Heart right ventricle (tissue), 16 donors: Measurements from ENCODE around the gene FCN3. TPM values are rescaled to one million over a fixed set of nuclear protein-coding genes. Genes with fewer than 3 reads are reported as not detected.

Experiments used
- ATAC-seq, 8 donors: fragments of 200-7000 bp; cut with Tn5 transposase; one replicate each; pipeline ENCODE4 v1.9.1; 2020; ENCODE audit warnings: mild to moderate bottlenecking in 8 of 8, moderate library complexity in 8 of 8, moderate number of reproducible peaks in 1 of 8
- DNase-seq, 2 donors: peaks; one replicate each; pipeline ENCODE4 v3.0.0-alpha.2; 2020
- H3K27ac ChIP-seq, 10 donors: fragments of 200-600 bp; sonication (generic) in 2 of 10; one replicate each; pipeline versions ENCODE4 v1.5.0 to v1.8.0; 2020 to 2022; ENCODE audit warnings: mild to moderate bottlenecking in 3 of 10
- H3K27me3 ChIP-seq, 7 donors: fragments of 200-600 bp; one replicate each; pipeline ENCODE4 v1.8.0; 2021 to 2022; ENCODE audit warnings: mild to moderate bottlenecking in 2 of 7
- H3K36me3 ChIP-seq, 9 donors: fragments of 200-600 bp; sonication (generic) in 1 of 9; one replicate each; pipeline versions ENCODE4 v1.5.0 to v1.8.0; 2020 to 2022; ENCODE audit warnings: mild to moderate bottlenecking in 2 of 9
- H3K4me1 ChIP-seq, 9 donors: fragments of 200-600 bp; sonication (generic) in 1 of 9; one replicate each; pipeline versions ENCODE4 v1.5.0 to v1.8.0; 2020 to 2022; ENCODE audit warnings: mild to moderate bottlenecking in 4 of 9
- H3K4me3 ChIP-seq, 10 donors: fragments of 200-600 bp; sonication (generic) in 2 of 10; one replicate each; pipeline versions ENCODE4 v1.5.0 to v1.8.0; 2020 to 2022; ENCODE audit warnings: mild to moderate bottlenecking in 7 of 10, moderate library complexity in 2 of 10
- H3K9me3 ChIP-seq, 11 donors: fragments of 200-600 bp in 10 of 11; sonication (generic) in 2 of 11; one replicate each; pipeline versions ENCODE4 v1.5.0 to v1.8.0; 2013 to 2022; ENCODE audit warnings: mild to moderate bottlenecking in 2 of 11, control low read depth in 1 of 11, moderate library complexity in 1 of 11
- CTCF ChIP-seq, 9 donors: fragments of 200-600 bp; sonication (generic) in 2 of 9; IDR thresholded peaks; one replicate each; pipeline versions ENCODE4 v1.5.0 to v1.8.0; 2021 to 2022; ENCODE audit warnings: antibody characterized with exemption in 9 of 9, mild to moderate bottlenecking in 5 of 9, moderate library complexity in 1 of 9
- WGBS, 2 donors: extraction: QIAGEN DNeasy Blood & Tissue Kit; methylation state at CpG; one replicate each; pipeline ENCODE4 v1.1.7; 2013; ENCODE audit warnings: inconsistent platforms in 1 of 2; 5-methylcytosine and 5-hydroxymethylcytosine counted together
- intact Hi-C, 10 donors: fragments of 100-400 bp; cut with DNase I; formaldehyde crosslinking; loops; one replicate each; pipeline versions ENCODE4 v1.11.1 to v1.14.2; 2022
- polyA plus RNA-seq, 2 donors: library from polyadenylated mRNA; stranded (reverse); fragments of 200-250 nt; gene quantifications; one replicate each; pipeline ENCODE4 v1.2.3, GENCODE V29; 2013
- total RNA-seq, 10 donors: library from RNA; stranded (reverse); fragmentation: NEBNext Ultra II Directional in 3 of 10; extraction: Animal tissue kit (Norgen Biotek cat#: 25700) in 3 of 10; gene quantifications; one replicate each; pipeline versions ENCODE4 v1.2.1 to v1.2.4, GENCODE V29; 2021 to 2023
- donor health status: Arrhythmogenic right ventricular cardiomyopathy.
- donor health status: ischemic (EF 13 %, LVEDD 7.1; RV severe dilation, severe dysfunction).
- donor health status: healthy with polysubstance abuse.
- donor health status: DM: no; HTN: yes; CAD: no.
- donor health status: DM: no; HTN: no; CAD: no.
- donor health status: ischemic (EF 25% LVEDD 6.9; RV normal size, moderate dysfunction).
- donor health status: ischemic (EF 25% LVEDD 5.7; RV mildly dilated, moderate dysfunction).
- donor health status: healthy.
- donor health status: DM: yes; HTN: yes; CAD: no.
- donor health status: Ischemic cardiomyopathy.
- donor health status: ischemic (EF 35%, LVEDD 5.7; RV mildly dilated, moderate dysfunction).
- donor health status: nonischemic (EF 11% LVEDD 7.7; RV severe dilation, severe dysfunction).
- donor health status: DM: yes; HTN: yes; CAD: no.
- donor health status: PGD.
- donor health status: ischemic (EF 29% LVEDD 5.4; RV normal size, mild dysfunction).
- donor health status: nonischemic (EF 23%, LVEDD 6.1; RV moderate dilation, normal function).

FCN3 gene
- total and polyA plus RNA-seq, 12 donors, result 1.6 to 210 (median 10.9) TPM

- H3K4me3 ChIP-seq, result peak overlapping the region in 9 of 10 donors; percentile 29 to 59 (median 48)
- no peak for DNase-seq
These were observed 25.5 kb downstream of the FCN3 start for GRCh38 chr1:27348861-27349783.

GRCh38 chr1:27346991-27347624 lies 27.5 kb downstream of the FCN3 start:
- DNase-seq (no peak), ATAC-seq (no peak)
- intact Hi-C loops, result no loop called here
- no peak for TF ChIP-seq CTCF (IDR thresholded peaks at IDR 0.05)
- H3K27ac ChIP-seq, result no peak overlapping the region
- H3K9me3 ChIP-seq, result no peaks in the 10 kb centered on the region
- H3K27me3 ChIP-seq, result no peaks in the 10 kb centered on the region
- H3K4me3 ChIP-seq, result no peak overlapping the region
- peaks cover 14 to 48% (median 30%) of the 10 kb centered on the region in 9 donors for H3K4me1 ChIP-seq
- 87 to 89% methylated on average over 14 of the region's 14 CpGs for WGBS, 2 donors
- peaks cover 0 to 14% (median 0%) of the 10 kb centered on the region in 9 donors for H3K36me3 ChIP-seq

More at GRCh38 chr1:27348861-27349783, 25.5 kb downstream of the FCN3 start:
- peak; percentile 13 to 42 (median 20) for ATAC-seq
- H3K36me3 ChIP-seq, result peaks cover 0 to 27% (median 0%) of the 10 kb centered on the region in 9 donors
- peaks cover 14 to 31% (median 26%) of the 10 kb centered on the region in 9 donors for H3K4me1 ChIP-seq
- WGBS, 2 donors, result 22 to 25% methylated on average over 40 to 51 of the region's 51 CpGs
- no peaks in the 10 kb centered on the region for H3K9me3 ChIP-seq
- TF ChIP-seq CTCF (IDR thresholded peaks at IDR 0.05), result no peak
- intact Hi-C loops, result no loop called here
- H3K27ac ChIP-seq, result no peak overlapping the region
- no peaks in the 10 kb centered on the region for H3K27me3 ChIP-seq

- no peak for TF ChIP-seq CTCF (IDR thresholded peaks at IDR 0.05)
- Histone ChIP-seq H3K4me3 (no peak overlapping the region), H3K4me1 (peaks cover 13 to 53% (median 25%) of the 10 kb centered on the region in 9 donors), H3K27ac (no peak overlapping the region), H3K36me3 (peaks cover 0 to 13% (median 0%) of the 10 kb centered on the region in 9 donors), H3K27me3 (no peaks in the 10 kb centered on the region), H3K9me3 (no peaks in the 10 kb centered on the region)
- intact Hi-C loops, result no loop called here
- DNase-seq, result no peak
- no peak for ATAC-seq
- 94 to 95% methylated on average over 8 of the region's 8 CpGs for WGBS, 2 donors
These were observed 28.3 kb downstream of the FCN3 start for GRCh38 chr1:27346357-27346756.

- no peak overlapping the region for H3K4me3 ChIP-seq
- H3K36me3 ChIP-seq, result peaks cover 0 to 8% (median 0%) of the 10 kb centered on the region in 9 donors
- intact Hi-C loops, result no loop called here
- H3K4me1 ChIP-seq, result peaks cover 3 to 50% (median 14%) of the 10 kb centered on the region in 9 donors
- no peak for TF ChIP-seq CTCF (IDR thresholded peaks at IDR 0.05)
- DNase-seq, result no peak
- no peaks in the 10 kb centered on the region for H3K9me3 ChIP-seq
- H3K27me3 ChIP-seq, result no peaks in the 10 kb centered on the region
- WGBS, 2 donors, result 94 to 95% methylated on average over 12 of the region's 12 CpGs
- H3K27ac ChIP-seq, result no peak overlapping the region
- ATAC-seq, result no peak
These were observed 29.4 kb downstream of the FCN3 start for GRCh38 chr1:27345272-27345671.
